ENCODE measurements around the gene ZBTB46. TPM values are rescaled to one million over a fixed set of nuclear protein-coding genes. Genes with fewer than 3 reads are reported as not detected.

Gene ZBTB46
- total and polyA plus RNA-seq, 4 donors: 0.79 to 12.1 (median 4.7) TPM

DNA sequence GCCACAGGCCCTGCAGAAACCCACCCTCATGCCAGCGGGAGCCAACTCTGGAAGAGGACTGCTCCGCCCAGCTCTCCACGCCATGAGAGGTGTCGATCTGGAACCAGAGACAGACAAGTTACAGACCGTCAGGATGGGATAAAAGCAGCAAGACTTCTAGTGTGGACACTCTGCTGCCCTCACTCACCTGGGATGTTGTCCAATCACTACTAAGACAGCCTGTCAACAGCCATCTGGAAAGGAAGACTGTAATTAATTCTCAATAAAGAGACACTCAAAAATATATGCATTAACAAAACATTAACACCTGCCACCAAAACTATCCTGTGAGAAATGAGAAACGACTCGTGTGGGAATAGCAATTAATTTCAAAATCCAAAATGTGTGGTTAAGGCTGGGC is 63.2 kb downstream of the ZBTB46 start:
- DNase-seq (ENCODE audit: low spot score): no peak

GRCh38 chr20:63767456-63767855 is 63.6 kb downstream of the ZBTB46 start:
- Histone ChIP-seq H3K9me3 (ENCODE audit: control insufficient read depth in 4 of 4, low read length in 3 of 4) (no peaks in the 10 kb centered on the region), H3K27ac (ENCODE audit: low read depth in 1 of 2, low read length in 2 of 2) (no peak overlapping the region), H3K4me3 (ENCODE audit: low read depth in 1 of 3, low read length in 3 of 3) (no peak overlapping the region), H3K9ac (ENCODE audit: low read depth in 1 of 2, low read length in 2 of 2) (no peak overlapping the region), H3K4me1 (ENCODE audit: control insufficient read depth in 4 of 4, insufficient read depth in 4 of 4, low read length in 3 of 4) (no peaks in the 10 kb centered on the region), H3K36me3 (ENCODE audit: control insufficient read depth in 4 of 4, insufficient read depth in 3 of 4, low read depth in 1 of 4, low read length in 3 of 4) (no peaks in the 10 kb centered on the region), H3K27me3 (ENCODE audit: control insufficient read depth in 4 of 4, insufficient read depth in 4 of 4, low read length in 3 of 4) (no peaks in the 10 kb centered on the region)
- TF ChIP-seq ATF3 (IDR thresholded peaks at IDR 0.05): no peak
- TF ChIP-seq NR2F2 (IDR thresholded peaks at IDR 0.05): no peak
- no peak for TF ChIP-seq FOXA2 (IDR thresholded peaks at IDR 0.05)
- TF ChIP-seq YY1 (IDR thresholded peaks at IDR 0.05): no peak
- TF ChIP-seq, protein P1, sequence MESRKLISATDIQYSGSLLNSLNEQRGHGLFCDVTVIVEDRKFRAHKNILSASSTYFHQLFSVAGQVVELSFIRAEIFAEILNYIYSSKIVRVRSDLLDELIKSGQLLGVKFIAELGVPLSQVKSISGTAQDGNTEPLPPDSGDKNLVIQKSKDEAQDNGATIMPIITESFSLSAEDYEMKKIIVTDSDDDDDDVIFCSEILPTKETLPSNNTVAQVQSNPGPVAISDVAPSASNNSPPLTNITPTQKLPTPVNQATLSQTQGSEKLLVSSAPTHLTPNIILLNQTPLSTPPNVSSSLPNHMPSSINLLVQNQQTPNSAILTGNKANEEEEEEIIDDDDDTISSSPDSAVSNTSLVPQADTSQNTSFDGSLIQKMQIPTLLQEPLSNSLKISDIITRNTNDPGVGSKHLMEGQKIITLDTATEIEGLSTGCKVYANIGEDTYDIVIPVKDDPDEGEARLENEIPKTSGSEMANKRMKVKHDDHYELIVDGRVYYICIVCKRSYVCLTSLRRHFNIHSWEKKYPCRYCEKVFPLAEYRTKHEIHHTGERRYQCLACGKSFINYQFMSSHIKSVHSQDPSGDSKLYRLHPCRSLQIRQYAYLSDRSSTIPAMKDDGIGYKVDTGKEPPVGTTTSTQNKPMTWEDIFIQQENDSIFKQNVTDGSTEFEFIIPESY (IDR thresholded peaks at IDR 0.05): no peak
- TF ChIP-seq JUND (IDR thresholded peaks at IDR 0.05): no peak
- TF ChIP-seq HNF4G (IDR thresholded peaks at IDR 0.05): no peak
- TF ChIP-seq GABPA (IDR thresholded peaks at IDR 0.05 in 1 of 2, conservative IDR thresholded peaks at IDR 0.05 in 1 of 2): no peak
- no peak for TF ChIP-seq SP1 (IDR thresholded peaks at IDR 0.05)
- TF ChIP-seq RAD21 (IDR thresholded peaks at IDR 0.05): no peak
- TF ChIP-seq TAF1 (conservative IDR thresholded peaks at IDR 0.05): no peak
- no peak for TF ChIP-seq EGR1 (IDR thresholded peaks at IDR 0.05; ENCODE audit: low read depth in 2 of 2)
- TF ChIP-seq FOXA1 (IDR thresholded peaks at IDR 0.05): no peak
- 84% methylated on average over 18 of the region's 18 CpGs for WGBS
- no peak for DNase-seq (ENCODE audit: low spot score)

More for the DNA sequence above, 63.2 kb downstream of the ZBTB46 start:
- 93% methylated on average over 7 of the region's 7 CpGs for WGBS
- TF ChIP-seq ATF3 (IDR thresholded peaks at IDR 0.05) (no peak), SP1 (IDR thresholded peaks at IDR 0.05) (no peak), HNF4G (IDR thresholded peaks at IDR 0.05) (no peak), RAD21 (IDR thresholded peaks at IDR 0.05) (no peak)
- TF ChIP-seq, protein P2, sequence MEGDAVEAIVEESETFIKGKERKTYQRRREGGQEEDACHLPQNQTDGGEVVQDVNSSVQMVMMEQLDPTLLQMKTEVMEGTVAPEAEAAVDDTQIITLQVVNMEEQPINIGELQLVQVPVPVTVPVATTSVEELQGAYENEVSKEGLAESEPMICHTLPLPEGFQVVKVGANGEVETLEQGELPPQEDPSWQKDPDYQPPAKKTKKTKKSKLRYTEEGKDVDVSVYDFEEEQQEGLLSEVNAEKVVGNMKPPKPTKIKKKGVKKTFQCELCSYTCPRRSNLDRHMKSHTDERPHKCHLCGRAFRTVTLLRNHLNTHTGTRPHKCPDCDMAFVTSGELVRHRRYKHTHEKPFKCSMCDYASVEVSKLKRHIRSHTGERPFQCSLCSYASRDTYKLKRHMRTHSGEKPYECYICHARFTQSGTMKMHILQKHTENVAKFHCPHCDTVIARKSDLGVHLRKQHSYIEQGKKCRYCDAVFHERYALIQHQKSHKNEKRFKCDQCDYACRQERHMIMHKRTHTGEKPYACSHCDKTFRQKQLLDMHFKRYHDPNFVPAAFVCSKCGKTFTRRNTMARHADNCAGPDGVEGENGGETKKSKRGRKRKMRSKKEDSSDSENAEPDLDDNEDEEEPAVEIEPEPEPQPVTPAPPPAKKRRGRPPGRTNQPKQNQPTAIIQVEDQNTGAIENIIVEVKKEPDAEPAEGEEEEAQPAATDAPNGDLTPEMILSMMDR (IDR thresholded peaks at IDR 0.05; ENCODE audit: low read depth, low read length, missing input control): no peak
- TF ChIP-seq, protein P3, sequence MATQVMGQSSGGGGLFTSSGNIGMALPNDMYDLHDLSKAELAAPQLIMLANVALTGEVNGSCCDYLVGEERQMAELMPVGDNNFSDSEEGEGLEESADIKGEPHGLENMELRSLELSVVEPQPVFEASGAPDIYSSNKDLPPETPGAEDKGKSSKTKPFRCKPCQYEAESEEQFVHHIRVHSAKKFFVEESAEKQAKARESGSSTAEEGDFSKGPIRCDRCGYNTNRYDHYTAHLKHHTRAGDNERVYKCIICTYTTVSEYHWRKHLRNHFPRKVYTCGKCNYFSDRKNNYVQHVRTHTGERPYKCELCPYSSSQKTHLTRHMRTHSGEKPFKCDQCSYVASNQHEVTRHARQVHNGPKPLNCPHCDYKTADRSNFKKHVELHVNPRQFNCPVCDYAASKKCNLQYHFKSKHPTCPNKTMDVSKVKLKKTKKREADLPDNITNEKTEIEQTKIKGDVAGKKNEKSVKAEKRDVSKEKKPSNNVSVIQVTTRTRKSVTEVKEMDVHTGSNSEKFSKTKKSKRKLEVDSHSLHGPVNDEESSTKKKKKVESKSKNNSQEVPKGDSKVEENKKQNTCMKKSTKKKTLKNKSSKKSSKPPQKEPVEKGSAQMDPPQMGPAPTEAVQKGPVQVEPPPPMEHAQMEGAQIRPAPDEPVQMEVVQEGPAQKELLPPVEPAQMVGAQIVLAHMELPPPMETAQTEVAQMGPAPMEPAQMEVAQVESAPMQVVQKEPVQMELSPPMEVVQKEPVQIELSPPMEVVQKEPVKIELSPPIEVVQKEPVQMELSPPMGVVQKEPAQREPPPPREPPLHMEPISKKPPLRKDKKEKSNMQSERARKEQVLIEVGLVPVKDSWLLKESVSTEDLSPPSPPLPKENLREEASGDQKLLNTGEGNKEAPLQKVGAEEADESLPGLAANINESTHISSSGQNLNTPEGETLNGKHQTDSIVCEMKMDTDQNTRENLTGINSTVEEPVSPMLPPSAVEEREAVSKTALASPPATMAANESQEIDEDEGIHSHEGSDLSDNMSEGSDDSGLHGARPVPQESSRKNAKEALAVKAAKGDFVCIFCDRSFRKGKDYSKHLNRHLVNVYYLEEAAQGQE (IDR thresholded peaks at IDR 0.05): no peak
- Histone ChIP-seq H3K4me3 (ENCODE audit: low read depth in 1 of 3, low read length in 3 of 3) (no peak overlapping the region), H3K9ac (ENCODE audit: low read depth in 1 of 2, low read length in 2 of 2) (no peak overlapping the region), H3K27ac (ENCODE audit: low read depth in 1 of 2, low read length in 2 of 2) (no peak overlapping the region), H3K4me1 (ENCODE audit: control insufficient read depth in 4 of 4, insufficient read depth in 4 of 4, low read length in 3 of 4) (no peaks in the 10 kb centered on the region), H3K9me3 (ENCODE audit: control insufficient read depth in 4 of 4, low read length in 3 of 4) (no peaks in the 10 kb centered on the region), H3K36me3 (ENCODE audit: control insufficient read depth in 4 of 4, insufficient read depth in 3 of 4, low read depth in 1 of 4, low read length in 3 of 4) (no peaks in the 10 kb centered on the region), H3K27me3 (ENCODE audit: control insufficient read depth in 4 of 4, insufficient read depth in 4 of 4, low read length in 3 of 4) (no peaks in the 10 kb centered on the region)
